ENCODE results near the gene ZNF732.

DNA sequence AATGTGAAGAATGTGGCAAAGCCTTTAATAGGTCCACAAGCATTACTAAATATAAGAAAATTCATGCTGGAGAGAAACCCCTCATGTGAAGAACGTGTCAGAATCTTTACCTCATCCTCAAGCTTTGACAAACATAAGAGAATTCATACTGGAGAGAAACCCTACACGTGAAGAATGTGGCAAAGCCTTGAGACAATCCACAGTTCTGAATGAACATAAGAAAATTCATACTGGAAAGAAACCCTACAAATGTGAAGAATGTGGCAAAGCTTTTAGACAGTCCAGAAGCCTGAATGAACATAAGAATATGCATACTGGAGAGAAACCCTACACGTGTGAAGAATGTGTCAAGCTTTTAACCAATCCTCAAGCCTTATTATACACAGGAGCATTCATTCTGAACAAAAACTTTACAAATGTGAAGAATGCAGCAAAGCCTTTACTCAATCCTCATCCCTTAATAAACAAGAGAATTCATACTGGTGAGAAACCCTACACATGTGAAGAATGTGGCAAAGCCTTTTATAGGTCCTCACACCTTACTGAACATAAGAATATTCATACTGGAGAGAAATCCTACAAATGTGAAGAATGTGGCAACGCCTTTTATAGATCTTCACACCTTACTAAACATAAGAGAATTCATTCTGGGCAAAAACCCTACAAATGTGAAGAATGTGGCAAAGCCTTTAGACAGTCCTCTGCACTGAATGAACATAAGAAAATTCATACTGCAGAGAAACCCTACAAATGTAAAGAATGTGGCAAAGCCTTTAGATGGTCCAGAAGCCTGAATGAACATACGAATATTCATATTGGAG lies 51.1 kb downstream of the ZNF732 start:
- TF ChIP-seq, protein P1, sequence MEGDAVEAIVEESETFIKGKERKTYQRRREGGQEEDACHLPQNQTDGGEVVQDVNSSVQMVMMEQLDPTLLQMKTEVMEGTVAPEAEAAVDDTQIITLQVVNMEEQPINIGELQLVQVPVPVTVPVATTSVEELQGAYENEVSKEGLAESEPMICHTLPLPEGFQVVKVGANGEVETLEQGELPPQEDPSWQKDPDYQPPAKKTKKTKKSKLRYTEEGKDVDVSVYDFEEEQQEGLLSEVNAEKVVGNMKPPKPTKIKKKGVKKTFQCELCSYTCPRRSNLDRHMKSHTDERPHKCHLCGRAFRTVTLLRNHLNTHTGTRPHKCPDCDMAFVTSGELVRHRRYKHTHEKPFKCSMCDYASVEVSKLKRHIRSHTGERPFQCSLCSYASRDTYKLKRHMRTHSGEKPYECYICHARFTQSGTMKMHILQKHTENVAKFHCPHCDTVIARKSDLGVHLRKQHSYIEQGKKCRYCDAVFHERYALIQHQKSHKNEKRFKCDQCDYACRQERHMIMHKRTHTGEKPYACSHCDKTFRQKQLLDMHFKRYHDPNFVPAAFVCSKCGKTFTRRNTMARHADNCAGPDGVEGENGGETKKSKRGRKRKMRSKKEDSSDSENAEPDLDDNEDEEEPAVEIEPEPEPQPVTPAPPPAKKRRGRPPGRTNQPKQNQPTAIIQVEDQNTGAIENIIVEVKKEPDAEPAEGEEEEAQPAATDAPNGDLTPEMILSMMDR (IDR thresholded peaks at IDR 0.05): no peak
- TF ChIP-seq POLR2A (IDR thresholded peaks at IDR 0.05): no peak

Measured in right lobe of liver (tissue), 4 donors.